Stimulated activated CD8-positive, alpha-beta memory T cell treated with anti-CD3 and anti-CD28 coated beads, Interleukin-7, amount 100 ng/mL, for 4 hours (primary cell): ENCODE measurements around the gene TSEN2.
A peak's percentile ranks its signal among the peaks of the same experiment; 100 is the strongest.
"Not testable (repeated sequence)": the region's sequence is repeated elsewhere in the genome, so short reads cannot be mapped to it uniquely, and the experiment has no call there.

Source experiments
- DNase-seq, 2 donors: peaks; one replicate each; pipeline ENCODE4 v3.0.0-alpha.2; 2020; ENCODE audit warnings: low read depth in 2 of 2

The TSEN2 gene

GRCh38 chr3:12484198-12484982, at the start of gene TSEN2:
Gene TSEN2, plus strand, starts transcription at chr3:12484480. Its CDS starts 5,321 bp downstream, at chr3:12489801.
- DNase-seq: peak; percentile 90 to 92

GRCh38 chr3:12436514-12437220, 47.6 kb upstream of the TSEN2 start:
- no peak for DNase-seq

DNA sequence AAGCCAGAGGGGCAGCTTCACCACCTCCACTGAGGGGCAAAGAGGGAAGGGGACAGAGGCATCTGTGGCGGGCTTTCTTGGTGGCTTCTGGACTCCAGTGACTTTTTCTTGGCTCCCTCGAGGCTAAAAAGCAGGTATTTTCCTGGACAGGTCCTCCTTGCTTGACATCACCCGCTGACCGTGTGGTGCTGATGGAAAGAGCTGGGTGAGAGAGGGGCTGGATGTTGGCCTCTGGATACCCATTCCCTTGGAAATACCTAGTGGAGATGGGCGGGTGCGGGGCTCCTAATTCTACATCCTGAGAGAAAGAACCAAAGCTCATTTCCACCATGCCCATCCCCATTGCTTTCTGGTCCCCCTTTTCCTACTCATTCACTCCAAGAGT, 47.1 kb upstream of the TSEN2 start:
- no peak for DNase-seq

DNA sequence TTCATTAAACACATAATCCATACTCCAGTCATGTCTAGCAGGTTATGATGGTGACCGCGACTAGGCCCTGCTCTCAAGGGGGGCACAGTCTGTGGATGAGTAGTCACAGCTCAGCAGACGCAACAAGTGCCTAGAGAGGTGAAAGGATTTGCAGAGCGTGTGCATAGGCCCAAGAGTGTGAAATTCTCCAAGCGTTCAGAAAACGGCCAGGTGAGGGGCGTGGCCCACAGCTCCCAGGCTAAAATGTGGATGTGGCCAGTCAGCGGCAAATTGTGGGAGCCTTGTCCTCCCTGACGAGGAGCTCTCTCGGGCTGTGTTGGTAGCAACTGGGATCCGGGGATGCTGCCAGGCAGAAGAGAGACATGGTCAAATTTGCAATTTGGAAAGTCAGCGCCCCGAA, 46.4 kb upstream of the TSEN2 start:
- no peak for DNase-seq

GRCh38 chr3:12438318-12438717, 46.0 kb upstream of the TSEN2 start:
- DNase-seq: no peak

DNA sequence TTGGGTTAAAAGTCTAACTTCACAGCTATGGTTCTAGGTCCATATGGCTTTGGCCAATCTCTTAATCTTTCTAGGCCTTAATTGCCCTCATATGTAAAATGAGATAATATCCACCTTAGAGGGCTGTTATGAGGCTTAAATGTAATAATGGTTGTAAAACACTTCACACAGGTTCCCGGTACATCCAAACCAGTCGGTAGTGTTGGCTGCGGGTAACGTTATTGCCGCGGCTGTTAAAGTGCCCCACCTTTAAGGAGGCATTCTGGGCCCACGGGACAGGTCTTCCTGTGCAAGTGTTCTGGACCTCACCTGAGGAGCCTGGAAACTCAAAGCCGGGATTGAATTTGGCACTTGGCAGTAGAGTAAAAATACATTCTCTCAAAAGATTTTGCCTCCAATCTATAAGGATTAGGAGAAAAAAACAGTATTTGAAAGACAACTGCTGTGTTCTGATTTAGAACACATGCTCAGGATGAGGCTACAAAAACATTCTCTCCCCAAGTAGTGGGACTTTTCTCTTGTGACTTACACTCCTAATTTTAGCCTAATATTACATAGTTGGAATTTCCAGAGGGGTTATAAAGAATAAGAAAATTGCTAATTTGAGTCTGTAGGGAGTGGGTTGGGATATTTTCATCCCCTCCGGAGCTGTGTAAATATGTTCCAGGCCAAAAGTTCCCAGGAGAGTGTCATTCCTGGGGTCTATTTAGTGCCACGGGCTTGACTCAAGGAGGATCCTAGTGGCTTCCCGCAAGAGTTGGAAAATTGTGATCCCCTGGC, 44.9 kb upstream of the TSEN2 start:
- DNase-seq: no peak

DNA sequence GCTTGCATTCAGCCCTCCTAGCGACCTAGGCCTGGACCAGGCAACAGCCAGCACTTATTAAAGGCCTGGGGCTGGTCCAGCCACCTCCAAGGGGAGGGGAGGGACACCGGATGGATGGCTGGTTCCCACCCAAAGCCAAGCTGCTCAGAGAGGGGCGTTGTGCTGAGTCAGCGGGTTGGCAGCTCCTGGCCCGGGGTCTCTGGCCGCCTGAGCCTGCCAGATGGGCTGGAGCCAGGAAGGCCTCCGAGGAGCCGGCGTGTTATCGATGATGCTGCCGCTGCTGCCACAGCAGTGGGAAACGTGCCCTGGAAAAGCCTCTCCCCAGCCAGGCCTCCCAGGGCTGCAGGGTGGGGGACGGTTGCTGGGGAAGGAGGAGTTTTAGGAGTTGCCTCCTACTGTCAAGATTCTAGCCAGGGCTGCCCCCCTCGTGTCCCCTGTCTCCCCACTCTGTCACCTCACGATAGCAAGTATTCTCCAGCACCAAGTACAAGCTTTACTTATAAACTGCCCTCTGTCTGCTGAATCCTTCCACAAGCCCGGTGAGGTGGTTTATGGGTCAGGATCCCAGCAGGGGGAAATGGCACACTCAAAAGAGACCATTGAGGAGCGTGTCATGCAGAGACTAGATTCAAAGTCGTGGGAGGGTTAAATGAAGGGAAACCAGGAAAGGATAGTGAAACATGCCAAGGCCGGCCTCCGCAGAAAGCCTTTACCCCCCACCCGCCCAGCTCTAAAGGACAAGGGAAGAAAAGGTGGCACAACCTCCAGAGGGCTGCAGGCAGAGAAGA, 43.2 kb upstream of the TSEN2 start:
- no peak for DNase-seq

DNA sequence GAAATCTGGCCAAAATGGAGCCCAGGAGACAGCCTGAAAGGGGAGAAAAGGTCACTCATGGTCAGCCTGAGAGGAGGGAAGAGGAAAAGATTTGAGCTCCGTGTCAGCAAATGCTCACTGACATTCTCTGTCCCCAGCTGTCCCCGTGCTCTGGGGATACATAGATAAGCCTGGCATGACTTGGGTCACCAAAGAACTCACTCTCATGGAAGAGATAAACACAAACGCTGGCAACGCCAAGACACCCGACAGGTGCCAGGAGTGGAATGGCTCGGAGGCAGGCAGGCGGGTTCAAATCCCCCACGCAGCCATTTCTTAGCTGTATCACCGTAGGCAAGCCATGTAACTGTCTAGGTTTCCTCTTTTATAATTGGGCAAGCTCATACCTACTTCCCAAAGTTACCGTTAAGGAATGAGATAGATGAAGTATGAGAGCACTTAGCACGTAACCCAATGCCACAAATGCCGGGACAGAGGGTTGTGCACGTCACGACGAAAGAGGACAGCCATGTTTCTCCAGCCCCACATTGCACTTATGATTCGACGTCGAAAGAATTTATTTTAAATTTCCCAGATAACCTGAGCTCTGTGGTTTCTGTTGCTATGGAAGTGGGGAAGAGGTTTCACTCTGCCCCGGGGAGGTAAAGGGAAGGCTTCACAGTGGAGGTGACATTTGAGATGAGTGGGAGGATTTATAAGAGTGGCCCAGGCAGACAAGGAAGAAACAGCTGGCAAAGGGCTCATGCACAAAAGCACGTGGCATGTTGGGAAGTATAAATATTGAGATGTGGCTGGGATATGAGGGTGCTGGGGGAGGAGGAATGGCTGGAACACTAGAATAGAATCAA, 41.4 kb upstream of the TSEN2 start:
- DNase-seq: no peak

GRCh38 chr3:12443781-12444522, 40.3 kb upstream of the TSEN2 start:
- DNase-seq: no peak

- no peak for DNase-seq
These were observed 39.5 kb upstream of the TSEN2 start for GRCh38 chr3:12444582-12445471.

DNA sequence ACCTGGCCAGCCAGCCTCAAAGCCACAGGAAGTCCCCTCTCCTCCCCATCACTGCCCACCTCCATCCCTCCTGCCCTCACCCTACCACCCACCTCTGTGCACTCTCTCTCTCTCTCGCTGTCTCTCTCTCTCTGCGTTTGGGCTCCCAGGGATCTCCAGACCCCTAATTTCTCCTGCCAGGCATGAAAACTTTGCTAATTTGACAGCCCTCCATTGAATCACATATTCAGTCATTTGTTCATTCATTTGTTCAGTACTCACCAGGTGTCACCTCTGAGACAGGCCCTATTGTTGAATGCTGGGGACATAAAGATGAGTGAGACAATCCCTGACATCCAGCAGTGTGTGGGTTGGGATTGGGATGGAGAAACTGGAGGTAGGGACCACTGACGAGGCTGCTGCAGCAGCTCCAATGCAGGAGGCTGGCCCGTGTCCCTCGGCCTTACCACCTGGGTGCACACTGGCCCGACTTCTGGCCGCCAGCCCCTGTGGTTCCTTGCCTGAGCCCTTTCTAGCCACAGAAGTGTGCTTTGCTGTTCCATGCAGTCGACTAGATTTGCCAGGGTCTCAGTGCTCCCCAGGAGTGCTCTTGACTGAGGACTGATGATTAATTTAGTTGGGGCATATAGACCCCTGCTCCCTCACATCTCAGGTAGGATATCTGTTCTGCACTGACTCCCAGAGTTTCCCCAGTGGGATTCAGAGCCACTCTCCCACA, 38.6 kb upstream of the TSEN2 start:
- no peak for DNase-seq

DNA sequence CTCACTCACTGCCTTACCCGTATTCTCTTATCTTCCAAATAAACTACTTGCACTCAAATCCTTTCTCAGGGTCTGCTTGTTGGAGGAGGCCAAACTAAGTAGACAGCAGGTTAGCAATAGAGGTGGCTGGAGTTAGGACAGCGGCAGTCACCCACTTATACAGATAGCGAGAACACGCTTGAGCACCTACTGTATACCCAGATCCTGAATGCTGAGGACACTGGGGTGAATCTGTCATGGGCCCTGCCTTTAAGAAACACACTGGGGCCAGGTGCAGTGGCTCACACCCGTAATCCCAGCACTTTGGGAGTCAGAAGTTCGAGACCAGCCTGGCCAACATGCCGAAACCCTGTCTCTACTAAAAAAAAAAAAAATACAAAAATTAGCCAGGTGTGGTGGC, 38.0 kb upstream of the TSEN2 start:
- DNase-seq: no peak

- no peak for DNase-seq
These were observed 37.2 kb upstream of the TSEN2 start for GRCh38 chr3:12447075-12447474.

- DNase-seq: not testable (repeated sequence)
These were observed 35.7 kb upstream of the TSEN2 start for GRCh38 chr3:12448404-12449202.

DNA sequence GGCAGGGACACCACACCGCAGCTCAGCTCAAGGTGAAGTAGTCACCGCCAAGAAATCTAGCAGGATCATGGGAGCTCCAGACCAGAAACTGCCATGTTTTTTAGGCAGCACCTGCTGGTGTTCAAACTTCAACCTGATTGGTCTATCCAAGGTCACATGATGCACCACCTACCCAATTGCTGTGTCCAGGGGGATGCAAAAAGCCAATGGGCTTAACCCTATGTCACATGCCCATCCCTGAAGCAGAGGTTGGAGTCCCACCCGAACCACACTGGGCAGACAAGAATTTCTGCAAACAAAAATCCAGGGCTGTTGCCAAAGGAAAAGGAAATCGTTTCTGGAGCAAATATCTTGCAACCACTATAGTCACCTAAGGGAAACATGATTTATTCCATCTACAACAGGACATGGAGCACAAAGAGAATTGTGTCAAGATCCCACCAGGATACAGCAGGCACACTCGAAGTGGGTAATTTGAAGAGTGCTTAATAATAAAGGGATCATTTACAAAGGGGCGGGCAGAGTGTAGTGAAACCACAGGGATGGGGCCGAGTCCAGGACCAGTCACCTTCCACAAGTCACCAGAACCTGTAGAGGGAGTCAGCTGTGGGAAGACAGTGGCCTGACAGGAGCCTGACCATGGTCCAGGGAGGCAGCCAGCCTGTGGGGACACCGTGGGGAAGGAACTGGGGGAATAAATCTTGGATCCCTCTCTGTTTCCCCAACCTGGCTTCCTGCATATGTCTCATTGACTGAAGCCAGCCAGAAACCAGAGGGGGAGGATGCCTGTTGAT, 34.2 kb upstream of the TSEN2 start:
- DNase-seq: no peak

- no peak for DNase-seq
These were observed 32.8 kb upstream of the TSEN2 start for GRCh38 chr3:12451481-12451880.

- DNase-seq: no peak
These were observed 32.3 kb upstream of the TSEN2 start for GRCh38 chr3:12451960-12452359.
